ENCODE measurements around the gene ZNF827. TPM values are rescaled to one million over a fixed set of nuclear protein-coding genes. Genes with fewer than 3 reads are reported as not detected.
A peak's percentile ranks its signal among the peaks of the same experiment; 100 is the strongest.

ZNF827 gene
- total RNA-seq, 1 donor from 2014 or later = 116 TPM

- Mint-ChIP-seq H3K27me3 (ENCODE audit: low read depth) (no peaks in the 10 kb centered on the region), H3K36me3 (peaks cover 26% of the 10 kb centered on the region)
Observed at GRCh38 chr4:145792429-145792828, 146.2 kb downstream of the ZNF827 start.

GRCh38 chr4:145791988-145792387 is 146.6 kb downstream of the ZNF827 start:
- no peak overlapping the region for H3K4me3 Mint-ChIP-seq

More at GRCh38 chr4:145792429-145792828, 146.2 kb downstream of the ZNF827 start:
- Mint-ChIP-seq H3K4me3 (no peak overlapping the region), H3K9me3 (no peaks in the 10 kb centered on the region), H3K27ac (no peak overlapping the region), H3K4me1 (peaks cover 14% of the 10 kb centered on the region)
- no peak for DNase-seq (ENCODE audit: low spot score in 2 of 2, unreplicated experiment in 2 of 2)
- no peak for TF ChIP-seq CTCF (IDR thresholded peaks at IDR 0.05; ENCODE audit: unreplicated experiment)

GRCh38 chr4:145788755-145789154 is 149.9 kb downstream of the ZNF827 start:
- TF ChIP-seq CTCF (IDR thresholded peaks at IDR 0.05; ENCODE audit: unreplicated experiment) = no peak
- Mint-ChIP-seq H3K27ac (no peak overlapping the region), H3K9me3 (peaks cover 12% of the 10 kb centered on the region), H3K4me1 (no peaks in the 10 kb centered on the region), H3K27me3 (ENCODE audit: low read depth) (no peaks in the 10 kb centered on the region), H3K36me3 (peaks cover 43% of the 10 kb centered on the region), H3K4me3 (no peak overlapping the region)
- DNase-seq (ENCODE audit: low spot score in 2 of 2, unreplicated experiment in 2 of 2) = no peak

More at GRCh38 chr4:145791988-145792387, 146.6 kb downstream of the ZNF827 start:
- no peak for TF ChIP-seq CTCF (IDR thresholded peaks at IDR 0.05; ENCODE audit: unreplicated experiment)
- peaks cover 26% of the 10 kb centered on the region for H3K36me3 Mint-ChIP-seq
- H3K4me1 Mint-ChIP-seq = peaks cover 10% of the 10 kb centered on the region
- H3K27me3 Mint-ChIP-seq (ENCODE audit: low read depth) = no peaks in the 10 kb centered on the region
- no peak for DNase-seq (ENCODE audit: low spot score in 2 of 2, unreplicated experiment in 2 of 2)
- H3K9me3 Mint-ChIP-seq = no peaks in the 10 kb centered on the region
- no peak overlapping the region for H3K27ac Mint-ChIP-seq

GRCh38 chr4:145786830-145787229 is 151.8 kb downstream of the ZNF827 start:
- no peaks in the 10 kb centered on the region for H3K27me3 Mint-ChIP-seq (ENCODE audit: low read depth)
- peaks cover 12% of the 10 kb centered on the region for H3K9me3 Mint-ChIP-seq
- no peaks in the 10 kb centered on the region for H3K4me1 Mint-ChIP-seq
- no peak for TF ChIP-seq CTCF (IDR thresholded peaks at IDR 0.05; ENCODE audit: unreplicated experiment)
- H3K27ac Mint-ChIP-seq = no peak overlapping the region
- no peak overlapping the region for H3K4me3 Mint-ChIP-seq
- DNase-seq (ENCODE audit: low spot score in 2 of 2, unreplicated experiment in 2 of 2) = no peak
- H3K36me3 Mint-ChIP-seq = peaks cover 52% of the 10 kb centered on the region

- no peaks in the 10 kb centered on the region for H3K27me3 Mint-ChIP-seq (ENCODE audit: low read depth)
- H3K27ac Mint-ChIP-seq = peak overlapping the region; percentile 67
Observed at GRCh38 chr4:145786261-145786660, 152.4 kb downstream of the ZNF827 start.

More at GRCh38 chr4:145786261-145786660, 152.4 kb downstream of the ZNF827 start:
- DNase-seq (ENCODE audit: low spot score in 2 of 2, unreplicated experiment in 2 of 2) = no peak
- Mint-ChIP-seq H3K36me3 (peaks cover 55% of the 10 kb centered on the region), H3K9me3 (peaks cover 12% of the 10 kb centered on the region), H3K4me3 (no peak overlapping the region), H3K4me1 (no peaks in the 10 kb centered on the region)
- TF ChIP-seq CTCF (IDR thresholded peaks at IDR 0.05; ENCODE audit: unreplicated experiment) = no peak

Measured in mesothelial cell of epicardium (in vitro differentiated cells).